MM.1S (cell line): Measurements from ENCODE around the gene SCRN2.

Experiments
- DNase-seq: peaks from one replicate; pipeline ENCODE4 v3.0.0-alpha.2; 2015
- H2AFZ ChIP-seq: fragments of 300-600 bp; sonication (generic); 2 replicates; pipeline ENCODE4 v1.6.0; 2016; ENCODE audit warnings: antibody characterized with exemption, low read length
- H3F3A ChIP-seq: fragments of 300-600 bp; sonication (generic); 2 replicates; pipeline ENCODE4 v1.6.1; 2016; ENCODE audit warnings: mild to moderate bottlenecking, antibody characterized with exemption, low read length, moderate library complexity, mixed read lengths; ENCODE audit not compliant: insufficient read depth
- H3K27ac ChIP-seq: fragments of 300-600 bp; sonication (generic); 2 replicates; pipeline ENCODE4 v1.5.1; 2016; ENCODE audit warnings: mild to moderate bottlenecking, low read length
- H3K27me3 ChIP-seq: fragments of 300-600 bp; sonication (generic); replicated peaks from 2 replicates; pipeline ENCODE4 v1.6.0; 2016; ENCODE audit warnings: low read length; ENCODE audit not compliant: insufficient read depth
- H3K36me3 ChIP-seq: fragments of 300-600 bp; sonication (generic); replicated peaks from 2 replicates; pipeline ENCODE4 v1.6.1; 2016; ENCODE audit warnings: mild to moderate bottlenecking, low read length, mixed read lengths; ENCODE audit not compliant: insufficient read depth
- H3K4me1 ChIP-seq: fragments of 300-600 bp; sonication (generic); 2 replicates; pipeline ENCODE4 v1.6.1; 2016; ENCODE audit warnings: low read length, mixed read lengths
- H3K4me2 ChIP-seq: fragments of 300-600 bp; sonication (generic); 2 replicates; pipeline ENCODE4 v1.6.0; 2016; ENCODE audit warnings: low read depth, low read length
- H3K4me3 ChIP-seq: fragments of 300-600 bp; sonication (generic); 2 replicates; pipeline ENCODE4 v1.5.1; 2016; ENCODE audit warnings: low read length, mixed read lengths
- H3K79me2 ChIP-seq: fragments of 300-600 bp; sonication (generic); 2 replicates; pipeline ENCODE4 v1.6.1; 2016; ENCODE audit warnings: mixed run types, low read length, mixed read lengths
- H3K9ac ChIP-seq: fragments of 300-600 bp; sonication (generic); 2 replicates; pipeline ENCODE4 v1.6.1; 2016; ENCODE audit warnings: low read length, mixed read lengths
- H3K9me2 ChIP-seq: fragments of 300-600 bp; sonication (generic); replicated peaks from 2 replicates; pipeline ENCODE4 v1.6.1; 2016; ENCODE audit warnings: mild to moderate bottlenecking, low read length, mixed read lengths; ENCODE audit not compliant: insufficient read depth
- H3K9me3 ChIP-seq: fragments of 300-600 bp; sonication (generic); replicated peaks from 2 replicates; pipeline ENCODE4 v1.6.1; 2016; ENCODE audit warnings: mild to moderate bottlenecking, low read length, mixed read lengths; ENCODE audit not compliant: insufficient read depth
- H4K20me1 ChIP-seq: fragments of 300-600 bp; sonication (generic); 2 replicates; pipeline ENCODE4 v1.6.1; 2016; ENCODE audit warnings: mild to moderate bottlenecking, low read length, moderate library complexity, mixed read lengths; ENCODE audit not compliant: insufficient read depth
- CTCF ChIP-seq: fragments of 300-600 bp; sonication (generic); IDR thresholded peaks from 2 replicates; pipeline ENCODE4 v1.5.1; 2016; ENCODE audit warnings: antibody characterized with exemption, low read length, mixed read lengths
- EZH2 ChIP-seq: fragments of 300-600 bp; sonication (generic); optimal IDR thresholded peaks from 2 replicates; pipeline ENCODE3; 2017; ENCODE audit warnings: low read depth, mild to moderate bottlenecking, antibody characterized with exemption, low read length, mixed read lengths
- EZH2phosphoT487 ChIP-seq: fragments of 300-600 bp; sonication (generic); IDR thresholded peaks from 2 replicates; pipeline ENCODE4 v1.6.1; 2018; ENCODE audit warnings: antibody characterized with exemption, low read length

The SCRN2 gene

GRCh38 chr17:47813512-47814031 is 27.5 kb downstream of the SCRN2 start:
- no peak overlapping the region for H3K9ac ChIP-seq
- H2AFZ ChIP-seq, result no peak overlapping the region
- no peak overlapping the region for H3K4me3 ChIP-seq
- DNase-seq, result no peak
- H3K27me3 ChIP-seq, result no peaks in the 10 kb centered on the region
- no peaks in the 10 kb centered on the region for H3K9me2 ChIP-seq
- H3K4me1 ChIP-seq, result no peaks in the 10 kb centered on the region
- no peaks in the 10 kb centered on the region for H3K36me3 ChIP-seq
- H4K20me1 ChIP-seq, result no peaks in the 10 kb centered on the region
- no peak overlapping the region for H3K4me2 ChIP-seq
- H3F3A ChIP-seq, result no peaks in the 10 kb centered on the region
- H3K79me2 ChIP-seq, result no peaks in the 10 kb centered on the region
- H3K9me3 ChIP-seq, result no peaks in the 10 kb centered on the region
- no peak for TF ChIP-seq CTCF
- no peak for TF ChIP-seq EZH2
- no peak for TF ChIP-seq EZH2phosphoT487
- H3K27ac ChIP-seq, result no peak overlapping the region

GRCh38 chr17:47813077-47813476 is 28.0 kb downstream of the SCRN2 start:
- Histone ChIP-seq H3F3A (no peaks in the 10 kb centered on the region), H4K20me1 (no peaks in the 10 kb centered on the region), H3K27ac (no peak overlapping the region), H3K9me2 (no peaks in the 10 kb centered on the region), H2AFZ (no peak overlapping the region), H3K4me2 (no peak overlapping the region), H3K9me3 (no peaks in the 10 kb centered on the region), H3K79me2 (no peaks in the 10 kb centered on the region), H3K9ac (no peak overlapping the region), H3K4me1 (no peaks in the 10 kb centered on the region), H3K27me3 (no peaks in the 10 kb centered on the region), H3K4me3 (no peak overlapping the region), H3K36me3 (no peaks in the 10 kb centered on the region)
- no peak for DNase-seq
- TF ChIP-seq CTCF (no peak), EZH2phosphoT487 (no peak), EZH2 (no peak)

- TF ChIP-seq CTCF (no peak), EZH2 (no peak), EZH2phosphoT487 (no peak)
- Histone ChIP-seq H3K9me3 (no peaks in the 10 kb centered on the region), H3K4me2 (no peak overlapping the region), H4K20me1 (no peaks in the 10 kb centered on the region), H3K79me2 (no peaks in the 10 kb centered on the region), H2AFZ (no peak overlapping the region), H3K36me3 (no peaks in the 10 kb centered on the region), H3K27me3 (no peaks in the 10 kb centered on the region), H3K9ac (no peak overlapping the region), H3K9me2 (no peaks in the 10 kb centered on the region), H3K4me3 (no peak overlapping the region), H3K4me1 (no peaks in the 10 kb centered on the region), H3F3A (no peaks in the 10 kb centered on the region), H3K27ac (no peak overlapping the region)
- DNase-seq, result no peak
Observed at GRCh38 chr17:47812146-47812920, 28.7 kb downstream of the SCRN2 start.
